ENCODE measurements around the gene EXOC3L1.

EXOC3L1 gene

DNA sequence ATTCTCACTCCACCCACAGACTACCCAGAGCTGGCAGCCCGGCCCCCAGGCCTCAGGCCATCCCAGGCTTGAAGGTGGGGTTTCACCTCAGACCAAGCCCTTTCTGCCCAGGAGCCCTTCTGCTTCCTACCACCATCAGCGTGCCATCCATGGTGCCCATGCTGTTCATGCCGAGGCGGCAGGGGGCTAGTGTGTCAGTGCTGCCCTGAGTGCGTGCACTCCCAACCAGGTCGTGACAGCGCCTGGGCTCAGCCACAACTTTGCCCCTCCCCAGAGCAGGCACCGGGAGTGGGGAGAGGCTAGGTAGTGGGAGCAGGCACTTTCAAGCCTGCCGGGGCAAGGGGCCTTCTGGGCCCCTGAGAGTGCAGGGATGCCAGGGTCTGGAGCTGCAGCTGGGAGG is 47.6 kb downstream of the EXOC3L1 start:
- ATAC-seq, result no peak
- no peak for TF ChIP-seq PPARA (CRISPR knock-in tag; IDR thresholded peaks at IDR 0.05; ENCODE audit: borderline replicate concordance)
- no peak for TF ChIP-seq ZFP3 (CRISPR knock-in tag; IDR thresholded peaks at IDR 0.05)
- TF ChIP-seq ZNF8 (CRISPR knock-in tag; IDR thresholded peaks at IDR 0.05), result no peak
- no peak for TF ChIP-seq POU6F1 (CRISPR knock-in tag; IDR thresholded peaks at IDR 0.05; ENCODE audit: borderline replicate concordance, low read depth)
- no peak for TF ChIP-seq ZNF565 (CRISPR knock-in tag; conservative IDR thresholded peaks at IDR 0.05; ENCODE audit: low read depth)
- TF ChIP-seq TOX (CRISPR knock-in tag; IDR thresholded peaks at IDR 0.05; ENCODE audit: borderline replicate concordance), result no peak
- no peak for TF ChIP-seq ZC3H10 (CRISPR knock-in tag; IDR thresholded peaks at IDR 0.05)
- no peak for TF ChIP-seq TSHZ2 (CRISPR knock-in tag; IDR thresholded peaks at IDR 0.05)
- no peak for TF ChIP-seq GLIS3 (CRISPR knock-in tag; IDR thresholded peaks at IDR 0.05)
- TF ChIP-seq CSDC2 (CRISPR knock-in tag; IDR thresholded peaks at IDR 0.05), result no peak
- no peak for TF ChIP-seq BACH2 (CRISPR knock-in tag; IDR thresholded peaks at IDR 0.05; ENCODE audit: borderline replicate concordance)

- ATAC-seq, result no peak
- TF ChIP-seq PPARA (CRISPR knock-in tag; IDR thresholded peaks at IDR 0.05; ENCODE audit: borderline replicate concordance), result no peak
- no peak for TF ChIP-seq CSDC2 (CRISPR knock-in tag; IDR thresholded peaks at IDR 0.05)
Observed at GRCh38 chr16:67141391-67141790, 48.5 kb downstream of the EXOC3L1 start.

- TF ChIP-seq ZNF70 (CRISPR knock-in tag; IDR thresholded peaks at IDR 0.05) (no peak), CSDC2 (CRISPR knock-in tag; IDR thresholded peaks at IDR 0.05) (no peak), SNAI2 (CRISPR knock-in tag; IDR thresholded peaks at IDR 0.05) (no peak), ISL1 (CRISPR knock-in tag; IDR thresholded peaks at IDR 0.05) (no peak), ZNF8 (CRISPR knock-in tag; IDR thresholded peaks at IDR 0.05) (no peak), ZC3H10 (CRISPR knock-in tag; IDR thresholded peaks at IDR 0.05) (no peak), ZFP30 (CRISPR knock-in tag; IDR thresholded peaks at IDR 0.05) (no peak), PPARA (CRISPR knock-in tag; IDR thresholded peaks at IDR 0.05; ENCODE audit: borderline replicate concordance) (no peak)
- TF ChIP-seq, protein P1, sequence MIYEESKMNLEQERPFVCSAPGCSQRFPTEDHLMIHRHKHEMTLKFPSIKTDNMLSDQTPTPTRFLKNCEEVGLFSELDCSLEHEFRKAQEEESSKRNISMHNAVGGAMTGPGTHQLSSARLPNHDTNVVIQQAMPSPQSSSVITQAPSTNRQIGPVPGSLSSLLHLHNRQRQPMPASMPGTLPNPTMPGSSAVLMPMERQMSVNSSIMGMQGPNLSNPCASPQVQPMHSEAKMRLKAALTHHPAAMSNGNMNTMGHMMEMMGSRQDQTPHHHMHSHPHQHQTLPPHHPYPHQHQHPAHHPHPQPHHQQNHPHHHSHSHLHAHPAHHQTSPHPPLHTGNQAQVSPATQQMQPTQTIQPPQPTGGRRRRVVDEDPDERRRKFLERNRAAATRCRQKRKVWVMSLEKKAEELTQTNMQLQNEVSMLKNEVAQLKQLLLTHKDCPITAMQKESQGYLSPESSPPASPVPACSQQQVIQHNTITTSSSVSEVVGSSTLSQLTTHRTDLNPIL (CRISPR knock-in tag; IDR thresholded peaks at IDR 0.05; ENCODE audit: low read depth), result no peak
- TF ChIP-seq, protein P2, sequence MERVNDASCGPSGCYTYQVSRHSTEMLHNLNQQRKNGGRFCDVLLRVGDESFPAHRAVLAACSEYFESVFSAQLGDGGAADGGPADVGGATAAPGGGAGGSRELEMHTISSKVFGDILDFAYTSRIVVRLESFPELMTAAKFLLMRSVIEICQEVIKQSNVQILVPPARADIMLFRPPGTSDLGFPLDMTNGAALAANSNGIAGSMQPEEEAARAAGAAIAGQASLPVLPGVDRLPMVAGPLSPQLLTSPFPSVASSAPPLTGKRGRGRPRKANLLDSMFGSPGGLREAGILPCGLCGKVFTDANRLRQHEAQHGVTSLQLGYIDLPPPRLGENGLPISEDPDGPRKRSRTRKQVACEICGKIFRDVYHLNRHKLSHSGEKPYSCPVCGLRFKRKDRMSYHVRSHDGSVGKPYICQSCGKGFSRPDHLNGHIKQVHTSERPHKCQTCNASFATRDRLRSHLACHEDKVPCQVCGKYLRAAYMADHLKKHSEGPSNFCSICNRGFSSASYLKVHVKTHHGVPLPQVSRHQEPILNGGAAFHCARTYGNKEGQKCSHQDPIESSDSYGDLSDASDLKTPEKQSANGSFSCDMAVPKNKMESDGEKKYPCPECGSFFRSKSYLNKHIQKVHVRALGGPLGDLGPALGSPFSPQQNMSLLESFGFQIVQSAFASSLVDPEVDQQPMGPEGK (CRISPR knock-in tag; IDR thresholded peaks at IDR 0.05; ENCODE audit: borderline replicate concordance), result no peak
- TF ChIP-seq, protein P3, sequence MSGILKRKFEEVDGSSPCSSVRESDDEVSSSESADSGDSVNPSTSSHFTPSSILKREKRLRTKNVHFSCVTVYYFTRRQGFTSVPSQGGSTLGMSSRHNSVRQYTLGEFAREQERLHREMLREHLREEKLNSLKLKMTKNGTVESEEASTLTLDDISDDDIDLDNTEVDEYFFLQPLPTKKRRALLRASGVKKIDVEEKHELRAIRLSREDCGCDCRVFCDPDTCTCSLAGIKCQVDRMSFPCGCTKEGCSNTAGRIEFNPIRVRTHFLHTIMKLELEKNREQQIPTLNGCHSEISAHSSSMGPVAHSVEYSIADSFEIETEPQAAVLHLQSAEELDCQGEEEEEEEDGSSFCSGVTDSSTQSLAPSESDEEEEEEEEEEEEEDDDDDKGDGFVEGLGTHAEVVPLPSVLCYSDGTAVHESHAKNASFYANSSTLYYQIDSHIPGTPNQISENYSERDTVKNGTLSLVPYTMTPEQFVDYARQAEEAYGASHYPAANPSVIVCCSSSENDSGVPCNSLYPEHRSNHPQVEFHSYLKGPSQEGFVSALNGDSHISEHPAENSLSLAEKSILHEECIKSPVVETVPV (CRISPR knock-in tag; IDR thresholded peaks at IDR 0.05), result no peak
- no peak for ATAC-seq
Observed at GRCh38 chr16:67137605-67138004, 52.3 kb downstream of the EXOC3L1 start.

Data from SK-N-SH treated with all-trans-retinoic acid at 6 μM for 48 hours (cell line).